OCI-LY1 (cell line): Measurements from ENCODE around the gene TMEM242.

Source experiments
- H2AFZ ChIP-seq: fragments of 200-600 bp; sonication (generic), shearing (Covaris generic); 2 replicates; pipeline ENCODE4 v1.6.0; 2014; ENCODE audit warnings: antibody characterized with exemption, mild to moderate bottlenecking, low read length
- H3F3A ChIP-seq: fragments of 200-600 bp; sonication (generic), shearing (Covaris generic); 2 replicates; pipeline ENCODE4 v1.6.0; 2014; ENCODE audit warnings: mild to moderate bottlenecking, antibody characterized with exemption, low read length, moderate library complexity; ENCODE audit not compliant: insufficient read depth
- H3K27ac ChIP-seq: fragments of 200-600 bp; sonication (generic); 2 replicates; pipeline ENCODE4 v1.5.1; 2014; ENCODE audit warnings: low read length, mixed run types, mild to moderate bottlenecking, low read depth; ENCODE audit not compliant: poor library complexity, severe bottlenecking
- H3K27me3 ChIP-seq: fragments of 200-600 bp; sonication (generic); 2 replicates; pipeline ENCODE4 v1.6.0; 2014; ENCODE audit warnings: antibody characterized with exemption, mild to moderate bottlenecking, low read length, moderate library complexity; ENCODE audit not compliant: insufficient read depth
- H3K36me3 ChIP-seq: fragments of 200-600 bp; sonication (generic); 2 replicates; pipeline ENCODE4 v1.6.1; 2014; ENCODE audit warnings: mild to moderate bottlenecking, antibody characterized with exemption, low read length, moderate library complexity, mixed read lengths; ENCODE audit not compliant: insufficient read depth
- H3K4me1 ChIP-seq: fragments of 200-600 bp; sonication (generic); 2 replicates; pipeline ENCODE4 v1.5.1; 2014; ENCODE audit warnings: mild to moderate bottlenecking, low read length, moderate library complexity; ENCODE audit not compliant: insufficient read depth, severe bottlenecking
- H3K4me2 ChIP-seq: fragments of 200-600 bp; sonication (generic), shearing (Covaris generic); 2 replicates; pipeline ENCODE4 v1.6.1; 2014; ENCODE audit warnings: low read length
- H3K4me3 ChIP-seq: fragments of 200-600 bp; sonication (generic); 2 replicates; pipeline ENCODE4 v1.5.1; 2014; ENCODE audit warnings: low read length, low read depth, mild to moderate bottlenecking, mixed read lengths; ENCODE audit not compliant: poor library complexity, severe bottlenecking
- H3K79me2 ChIP-seq: fragments of 200-600 bp; shearing (Covaris generic); 2 replicates; pipeline ENCODE4 v1.6.1; 2016; ENCODE audit warnings: mixed run types, low read length, mixed read lengths; ENCODE audit not compliant: insufficient read depth
- H3K9ac ChIP-seq: fragments of 200-600 bp; sonication (generic), shearing (Covaris generic); 2 replicates; pipeline ENCODE4 v1.6.1; 2014; ENCODE audit warnings: mild to moderate bottlenecking, low read length, mixed read lengths
- H3K9me2 ChIP-seq: fragments of 200-600 bp; sonication (generic), shearing (Covaris generic); 2 replicates; pipeline ENCODE4 v1.6.1; 2014; ENCODE audit warnings: low read depth, mild to moderate bottlenecking, low read length, mixed read lengths
- H3K9me3 ChIP-seq: fragments of 200-600 bp; shearing (Covaris generic); 2 replicates; pipeline ENCODE4 v1.6.1; 2014; ENCODE audit warnings: low read length, mixed read lengths
- H4K20me1 ChIP-seq: fragments of 200-600 bp; sonication (generic), shearing (Covaris generic); 2 replicates; pipeline ENCODE4 v1.6.0; 2016; ENCODE audit warnings: mild to moderate bottlenecking, low read length; ENCODE audit not compliant: insufficient read depth
- CTCF ChIP-seq: fragments of 200-600 bp; sonication (generic), shearing (Covaris generic); IDR thresholded peaks from 2 replicates; pipeline ENCODE4 v1.5.1; 2017; ENCODE audit warnings: mild to moderate bottlenecking, antibody characterized with exemption, low read length, moderate library complexity, mixed read lengths
- EZH2 ChIP-seq: fragments of 200-600 bp; sonication (generic), shearing (Covaris generic); IDR thresholded peaks from 2 replicates; pipeline ENCODE4 v1.8.0; 2017; ENCODE audit warnings: borderline replicate concordance, mixed run types, mild to moderate bottlenecking, antibody characterized with exemption, low read length, moderate library complexity, mixed read lengths

The TMEM242 gene

GRCh38 chr6:157270308-157270707 lies 53.0 kb downstream of the TMEM242 start:
- Histone ChIP-seq H3K79me2 (no peaks in the 10 kb centered on the region), H2AFZ (no peak overlapping the region), H3K36me3 (no peaks in the 10 kb centered on the region), H3K27me3 (no peaks in the 10 kb centered on the region; the same call in 1 of the 2 replicates), H3K9me3 (no peaks in the 10 kb centered on the region), H3K9ac (no peak overlapping the region), H3K4me2 (no peak overlapping the region), H3F3A (no peaks in the 10 kb centered on the region), H3K27ac (no peak overlapping the region), H3K4me3 (no peak overlapping the region), H3K9me2 (no peaks in the 10 kb centered on the region), H3K4me1 (peaks cover 24% of the 10 kb centered on the region), H4K20me1 (no peaks in the 10 kb centered on the region)
- TF ChIP-seq CTCF, result no peak
- no peak for TF ChIP-seq EZH2

- H3K27me3 ChIP-seq, result no peaks in the 10 kb centered on the region; the same call in 1 of the 2 replicates
- no peak overlapping the region for H3K9ac ChIP-seq
- no peaks in the 10 kb centered on the region for H3K9me3 ChIP-seq
- no peaks in the 10 kb centered on the region for H3K9me2 ChIP-seq
- no peaks in the 10 kb centered on the region for H3F3A ChIP-seq
- H3K36me3 ChIP-seq, result no peaks in the 10 kb centered on the region
- H3K4me2 ChIP-seq, result no peak overlapping the region
- H2AFZ ChIP-seq, result no peak overlapping the region
- no peaks in the 10 kb centered on the region for H3K79me2 ChIP-seq
- no peak overlapping the region for H3K27ac ChIP-seq
- H3K4me1 ChIP-seq, result peaks cover 17% of the 10 kb centered on the region
- no peaks in the 10 kb centered on the region for H4K20me1 ChIP-seq
- TF ChIP-seq EZH2 (no peak), CTCF (no peak)
- H3K4me3 ChIP-seq, result no peak overlapping the region
Measured at GRCh38 chr6:157269261-157269794, 54.0 kb downstream of the TMEM242 start.

GRCh38 chr6:157268835-157269234 lies 54.5 kb downstream of the TMEM242 start:
- H3K4me2 ChIP-seq, result no peak overlapping the region
- no peak for TF ChIP-seq CTCF
- H3K27ac ChIP-seq, result no peak overlapping the region
- no peak overlapping the region for H3K4me3 ChIP-seq
- H3K9me3 ChIP-seq, result no peaks in the 10 kb centered on the region
- H3K36me3 ChIP-seq, result no peaks in the 10 kb centered on the region
- no peaks in the 10 kb centered on the region for H3F3A ChIP-seq
- no peaks in the 10 kb centered on the region; the same call in 1 of the 2 replicates for H3K27me3 ChIP-seq
- H3K9ac ChIP-seq, result no peak overlapping the region
- no peaks in the 10 kb centered on the region for H3K79me2 ChIP-seq
- H3K4me1 ChIP-seq, result peaks cover 12% of the 10 kb centered on the region
- H3K9me2 ChIP-seq, result no peaks in the 10 kb centered on the region
- no peaks in the 10 kb centered on the region for H4K20me1 ChIP-seq
- no peak overlapping the region for H2AFZ ChIP-seq
